GM18511 (cell line): ENCODE data around the gene S100A9.

Source experiments
- ATAC-seq: cut with Tn5 transposase; IDR thresholded peaks from one replicate; pipeline ENCODE4 v1.9.1; 2021; ENCODE audit warnings: mild to moderate bottlenecking, moderate library complexity; ENCODE audit not compliant: unreplicated experiment

Gene S100A9

DNA sequence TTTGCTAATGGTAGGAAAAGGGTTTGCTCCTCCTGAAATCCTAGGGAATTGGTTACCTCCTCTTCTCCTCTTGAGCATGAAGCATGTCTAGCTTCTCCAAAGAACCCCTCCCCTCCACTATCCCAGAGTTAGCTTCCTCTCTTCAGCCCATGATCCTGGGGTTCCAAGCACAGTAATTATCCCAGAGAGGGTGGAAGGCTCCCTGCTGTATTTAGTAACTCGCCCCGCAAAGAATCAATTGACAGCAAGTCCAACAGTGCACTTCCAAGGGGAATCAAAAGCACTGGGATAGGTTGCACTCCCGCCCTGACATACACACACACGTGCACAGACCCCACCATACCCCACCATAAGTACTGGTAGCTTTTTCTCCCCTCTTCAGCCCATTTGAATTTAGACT lies 30.1 kb downstream of the S100A9 start:
- ATAC-seq, result no peak

DNA sequence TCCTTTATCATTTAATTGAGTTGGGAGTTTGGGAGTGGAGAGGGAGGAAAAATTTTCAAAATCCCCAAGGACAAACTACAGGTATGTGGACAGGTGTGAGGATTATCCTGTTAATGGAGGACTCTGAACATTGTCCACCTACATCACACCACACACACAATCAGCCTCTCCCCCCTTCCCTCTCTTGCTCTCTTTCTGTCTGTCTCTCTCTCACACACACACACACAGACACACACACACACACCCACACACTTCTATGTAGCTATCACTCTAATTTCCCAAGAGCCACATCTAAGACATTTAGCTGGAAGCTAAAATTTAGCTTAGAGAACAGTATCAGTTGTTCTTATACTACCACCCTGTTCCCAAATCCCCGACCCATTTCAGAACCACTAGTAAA lies 31.7 kb downstream of the S100A9 start:
- no peak for ATAC-seq

DNA sequence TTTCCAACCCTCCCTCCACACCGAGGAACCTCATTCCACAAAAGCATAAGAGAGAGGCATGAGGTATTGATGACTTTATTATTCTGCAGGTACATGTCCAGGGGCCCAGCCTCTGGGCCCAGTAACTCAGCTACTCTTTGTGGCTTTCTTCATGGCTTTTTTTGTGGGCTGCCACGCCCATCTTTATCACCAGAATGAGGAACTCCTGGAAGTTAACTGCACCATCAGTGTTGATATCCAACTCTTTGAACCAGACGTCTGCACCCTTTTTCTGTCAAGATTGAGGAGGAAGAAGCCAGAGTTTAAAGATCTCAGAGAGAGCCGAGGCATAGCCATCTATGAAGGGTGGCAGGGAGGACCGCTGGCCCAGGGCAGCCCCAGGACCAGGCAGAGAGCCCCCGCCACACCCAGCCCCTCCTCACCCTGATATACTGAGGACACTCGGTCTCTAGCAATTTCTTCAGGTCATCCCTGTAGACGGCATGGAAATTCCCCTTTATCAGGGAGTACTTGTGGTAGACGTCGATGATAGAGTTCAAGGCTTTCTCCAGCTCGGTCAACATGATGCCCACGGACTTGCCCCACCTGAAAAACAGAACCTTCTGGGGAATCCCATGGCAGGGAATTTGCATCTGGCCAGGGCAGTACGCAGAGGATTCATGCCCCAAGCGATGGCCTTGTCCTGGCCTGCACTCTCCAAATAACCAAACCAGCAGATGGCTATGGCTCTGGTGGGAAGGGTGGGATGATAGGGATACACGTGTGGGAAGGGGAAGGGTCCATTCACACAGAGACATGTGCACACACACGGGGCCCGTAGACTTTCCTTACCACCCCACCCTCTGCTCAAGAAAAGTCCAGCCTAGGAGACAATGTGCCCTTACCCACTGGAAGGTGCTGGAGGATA lies 32.6 kb downstream of the S100A9 start:
- ATAC-seq, result no peak

DNA sequence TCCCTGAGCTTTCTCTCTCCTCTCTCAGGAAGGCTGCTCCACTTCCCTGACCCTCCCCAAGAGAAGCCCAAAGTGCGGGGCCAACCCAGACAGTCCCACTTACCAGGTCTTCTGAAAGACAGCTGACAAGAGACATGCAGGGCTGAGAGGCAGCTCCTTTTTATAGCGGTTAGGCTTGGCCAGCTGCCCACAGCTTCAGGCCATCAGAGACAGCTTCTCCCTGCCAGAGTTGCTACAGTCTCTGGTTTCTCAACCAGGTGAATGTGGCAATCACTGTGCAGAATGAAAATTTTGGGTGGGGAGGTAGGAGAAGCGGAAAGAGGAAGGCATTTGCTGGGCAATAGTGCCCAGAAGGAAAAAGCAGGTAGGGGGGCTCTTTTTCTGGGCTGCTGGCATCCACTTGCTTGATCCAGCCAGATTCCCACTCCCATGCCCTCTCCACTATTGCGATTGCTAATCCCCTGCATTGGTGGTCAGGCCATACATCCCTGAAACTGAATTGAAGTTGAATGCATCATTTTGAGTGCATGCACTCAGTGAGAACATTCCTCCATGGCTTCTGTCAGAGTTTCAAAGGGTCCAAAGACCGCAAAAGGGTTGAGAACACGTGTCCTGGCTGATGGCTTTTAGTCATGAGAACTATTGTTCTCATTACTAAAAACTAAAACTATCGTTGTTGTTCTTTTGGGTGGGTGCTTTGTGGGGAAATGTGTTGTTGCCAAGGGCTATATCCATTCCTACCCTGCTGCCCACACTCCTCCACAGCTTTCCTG lies 33.5 kb downstream of the S100A9 start, which contains the start of gene S100A8:
S100A8 (minus strand) TSS at position 136 of the 773 bp plus-strand sequence. CDS start 538 bp downstream, outside the sequence.
- no peak for ATAC-seq

DNA sequence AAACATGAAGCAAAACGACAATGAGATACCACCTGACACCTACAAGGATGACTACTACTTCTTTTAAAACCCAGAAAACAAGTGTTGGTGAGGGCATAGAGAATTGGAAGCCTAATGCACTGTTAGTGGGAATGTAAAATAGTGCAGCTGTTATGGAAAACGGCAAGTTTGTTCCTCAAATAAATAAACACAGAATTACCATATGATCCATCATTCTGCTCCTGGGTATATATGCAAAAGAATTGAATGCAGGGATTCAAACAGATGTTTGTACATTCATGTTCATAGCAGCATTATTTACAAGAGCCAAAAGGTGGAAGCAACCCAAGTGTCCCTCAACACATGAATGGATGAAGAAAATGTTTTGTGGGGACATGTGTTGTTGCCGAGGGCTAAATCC lies 34.6 kb downstream of the S100A9 start:
- no peak for ATAC-seq

DNA sequence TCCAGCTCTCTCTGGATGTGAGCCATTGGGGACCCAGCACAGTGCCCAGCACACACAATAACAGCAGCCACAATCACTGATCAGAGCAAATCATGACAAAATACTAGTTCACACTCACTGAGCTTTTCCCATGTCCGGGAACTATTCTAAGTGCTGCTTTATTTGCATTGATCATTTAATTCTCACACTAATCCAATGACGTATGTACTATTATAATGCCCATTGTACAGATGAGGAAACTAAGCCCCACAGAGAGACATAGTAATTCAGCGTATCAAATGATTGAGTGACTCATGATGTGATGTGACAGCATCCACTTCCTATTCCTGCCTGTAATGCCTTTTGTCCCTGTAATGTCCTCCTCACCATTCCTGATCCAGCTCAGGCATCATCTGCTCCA lies 35.2 kb downstream of the S100A9 start:
- no peak for ATAC-seq

DNA sequence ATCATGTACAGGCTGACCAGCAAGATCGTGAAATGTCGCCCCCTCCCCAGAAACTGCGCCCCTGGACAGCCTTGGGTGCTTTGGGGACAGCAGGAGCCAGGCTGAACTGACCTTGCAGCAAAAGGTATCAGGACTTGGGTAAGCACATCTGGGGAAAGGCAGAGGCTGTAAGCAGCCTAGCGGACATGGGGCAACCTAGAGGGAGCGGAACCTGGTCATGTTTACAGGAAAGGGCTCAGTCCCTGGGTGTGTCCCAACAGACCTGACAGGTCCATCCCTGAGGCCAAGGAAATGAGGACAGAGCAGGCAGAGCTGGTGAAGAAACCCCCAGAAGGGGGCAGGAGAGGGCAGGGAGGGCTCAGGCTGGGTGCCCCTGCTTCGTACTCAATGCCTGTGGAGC lies 36.3 kb downstream of the S100A9 start:
- no peak for ATAC-seq

DNA sequence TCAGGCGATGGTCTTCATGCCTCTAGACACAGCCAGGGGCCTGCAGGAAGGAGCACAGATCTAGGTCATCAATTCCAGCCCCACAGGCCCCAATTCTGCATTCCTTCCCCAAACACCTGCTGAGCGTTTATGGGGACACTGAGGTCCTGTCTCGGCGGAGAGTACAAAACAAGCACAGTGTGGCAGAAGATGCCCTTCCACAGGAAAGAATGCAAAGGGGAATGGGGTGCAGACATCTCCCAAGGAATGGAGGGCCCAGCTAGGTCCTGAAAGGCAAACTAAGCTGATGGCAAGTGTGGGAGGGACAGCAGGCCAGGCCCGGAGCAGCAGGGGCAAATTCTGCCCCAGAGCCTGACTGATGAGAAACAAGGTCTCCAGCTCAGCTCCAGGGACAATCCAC lies 36.7 kb downstream of the S100A9 start:
- no peak for ATAC-seq

DNA sequence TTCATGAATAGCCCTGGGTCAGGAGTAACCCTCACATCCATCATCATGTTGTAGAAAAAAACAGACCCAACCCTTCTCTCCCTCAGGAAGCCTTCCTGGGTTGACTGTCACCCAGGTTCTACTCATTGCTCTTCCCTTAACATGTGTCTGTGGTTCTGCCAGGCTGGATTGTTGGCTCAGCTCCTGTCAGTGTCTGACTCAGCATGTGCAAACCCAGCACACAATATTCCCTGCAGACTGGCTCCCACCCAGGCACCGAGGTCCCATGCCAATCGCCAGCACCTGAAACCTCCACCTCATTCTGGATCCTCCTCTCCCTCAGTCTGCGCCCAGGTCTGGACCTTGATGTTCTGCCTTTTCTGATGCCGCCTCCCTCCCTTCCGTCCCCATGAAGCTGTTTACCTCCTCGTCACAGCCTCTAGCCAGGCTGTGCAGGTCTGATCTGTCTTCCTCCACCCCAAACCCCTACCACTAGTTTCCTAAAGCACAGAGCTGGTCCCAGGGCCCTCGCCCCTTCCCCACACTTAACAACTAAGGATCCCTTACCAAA lies 37.6 kb downstream of the S100A9 start:
- ATAC-seq, result no peak

DNA sequence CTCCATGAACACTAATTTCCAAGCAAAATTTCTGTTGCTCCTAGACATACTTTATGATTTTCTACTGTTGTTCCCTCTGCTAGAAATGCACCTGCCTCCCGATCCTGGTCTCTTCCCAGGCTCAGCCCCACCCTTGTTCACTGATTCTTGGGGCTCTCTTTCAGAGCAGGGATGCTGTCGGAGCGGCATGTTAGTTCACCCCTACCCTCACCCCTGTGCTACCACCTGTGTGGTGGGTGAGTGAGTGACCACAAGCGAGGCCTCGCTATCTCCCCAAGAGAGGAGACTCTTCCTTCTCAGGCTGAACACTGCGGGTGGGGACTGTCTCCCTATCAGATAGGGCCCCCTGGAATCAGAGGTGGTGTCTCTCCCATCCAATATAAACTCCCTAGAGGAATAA lies 38.1 kb downstream of the S100A9 start:
- no peak for ATAC-seq

DNA sequence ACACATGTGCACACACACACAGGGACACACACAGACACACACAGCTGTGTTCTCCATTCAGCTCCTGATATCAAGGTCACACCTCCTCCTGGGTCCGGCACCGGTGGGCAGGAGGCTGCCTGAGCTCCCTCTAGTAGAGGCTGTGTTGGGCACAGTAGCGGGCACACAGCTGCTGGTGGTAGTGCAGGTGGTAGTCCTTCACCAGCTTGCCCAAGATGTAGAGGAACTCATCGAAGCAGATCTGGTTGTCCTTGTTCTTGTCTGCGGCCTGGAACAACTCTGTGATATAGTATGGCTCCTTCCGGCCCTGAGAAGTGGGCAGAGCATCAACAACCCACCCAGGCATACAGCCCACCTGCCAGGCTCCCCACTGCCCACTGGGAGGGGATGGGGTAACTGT lies 38.8 kb downstream of the S100A9 start:
- ATAC-seq, result no peak

DNA sequence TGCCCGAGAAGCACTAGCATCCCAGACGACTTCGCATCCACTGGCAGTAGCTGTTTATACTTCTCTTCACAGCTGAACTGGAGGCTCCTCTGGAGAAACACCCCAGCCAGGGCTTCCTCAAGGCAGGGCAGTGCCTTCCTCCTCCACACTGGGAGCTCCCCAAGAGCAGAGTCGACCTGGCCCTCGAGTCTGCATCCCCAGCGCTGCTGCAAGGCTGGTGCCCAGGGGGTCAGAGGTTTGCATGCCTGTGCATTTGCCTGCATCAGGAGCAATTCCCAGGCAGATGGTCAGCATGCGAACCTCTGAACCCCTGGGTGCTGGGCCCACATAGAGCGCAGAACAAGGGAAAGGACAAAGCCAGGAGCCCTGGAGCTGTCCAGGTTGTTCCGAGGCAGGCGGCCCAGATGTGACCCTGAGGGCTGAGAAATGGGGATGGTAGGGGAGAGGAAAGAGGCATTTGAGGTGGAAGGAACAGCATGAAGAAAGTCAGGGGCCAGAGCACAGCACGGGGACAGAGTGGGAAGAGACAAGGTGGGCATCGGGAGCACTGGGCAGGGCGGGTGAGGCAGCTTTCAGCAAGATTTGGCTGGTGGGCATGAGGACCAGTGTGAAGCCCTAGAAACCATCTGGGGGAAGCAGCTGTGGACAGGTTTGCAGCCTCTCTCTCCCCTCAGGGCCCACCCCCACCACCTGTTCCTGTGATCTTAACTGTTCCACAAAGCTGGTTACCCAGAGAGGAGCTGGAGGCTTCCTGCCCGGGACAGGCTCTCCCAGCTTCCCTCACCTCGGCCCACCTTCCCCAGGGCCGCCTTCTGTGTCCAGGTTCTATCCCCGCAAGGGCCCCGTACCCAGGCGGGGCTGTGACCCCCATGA lies 39.6 kb downstream of the S100A9 start:
- no peak for ATAC-seq

DNA sequence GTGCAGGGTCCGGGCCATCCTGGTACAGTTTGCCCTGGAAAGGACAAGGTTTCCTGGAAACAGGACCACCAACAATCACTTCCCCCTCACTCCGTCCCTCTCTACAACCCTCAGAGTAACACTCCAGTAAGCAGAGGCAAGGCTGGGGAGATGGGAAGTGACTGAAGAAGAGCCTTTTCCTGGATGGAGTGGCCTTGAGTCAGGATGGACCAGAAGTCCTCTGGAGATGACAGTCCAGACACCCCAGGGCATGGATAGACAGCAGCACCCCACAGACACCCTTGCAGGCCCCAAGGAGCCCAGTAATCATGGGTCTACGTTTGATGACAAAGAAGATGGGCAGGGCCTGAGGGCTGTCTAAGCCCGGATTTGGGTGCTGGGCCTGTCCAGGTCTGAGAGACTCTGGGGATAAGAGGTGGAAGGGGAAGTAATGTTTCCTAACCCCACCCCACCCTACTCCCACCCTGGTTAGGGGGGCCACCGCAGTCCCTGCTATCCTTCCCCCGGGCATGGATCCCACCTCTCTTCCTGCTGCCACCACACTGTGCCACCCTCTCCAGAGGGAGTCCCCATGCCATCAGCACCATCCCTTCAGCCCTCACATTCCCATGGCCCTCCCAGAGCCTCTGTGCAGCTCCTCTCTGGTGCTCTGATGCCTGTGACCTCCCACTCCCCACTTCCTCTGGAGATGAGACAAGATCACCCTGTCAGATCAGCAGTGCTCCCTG lies 40.4 kb downstream of the S100A9 start:
- no peak for ATAC-seq

DNA sequence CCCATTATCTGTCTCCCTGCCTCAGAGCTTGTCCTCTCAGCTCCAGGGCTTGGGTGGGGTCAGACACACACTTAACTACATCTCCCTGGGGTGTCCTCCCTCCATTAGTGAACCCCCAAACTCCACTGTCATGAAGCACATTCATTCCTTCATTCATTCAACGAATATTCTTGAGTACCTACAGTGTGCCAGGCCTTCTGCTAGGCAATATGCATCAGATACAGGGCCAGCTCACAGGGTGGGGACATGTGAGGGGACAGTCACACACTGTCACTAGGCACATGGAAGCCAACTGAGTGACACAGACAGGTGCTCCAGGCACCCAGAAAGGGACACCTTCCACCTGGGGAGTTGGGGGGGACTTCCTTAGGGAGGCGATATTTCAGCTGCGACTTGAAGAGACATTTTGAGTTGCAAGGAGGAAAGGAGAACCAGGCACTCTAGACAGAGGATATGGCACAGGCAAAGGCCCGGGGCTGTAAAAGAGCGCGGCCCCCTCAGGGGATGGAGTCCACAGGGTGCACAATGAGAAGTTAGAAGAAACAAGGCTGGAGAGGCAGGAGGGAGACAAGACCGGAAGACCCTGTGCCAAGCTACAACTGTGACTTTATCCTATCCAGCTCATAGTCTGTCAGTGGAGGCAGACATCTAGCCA lies 41.9 kb downstream of the S100A9 start:
- no peak for ATAC-seq

DNA sequence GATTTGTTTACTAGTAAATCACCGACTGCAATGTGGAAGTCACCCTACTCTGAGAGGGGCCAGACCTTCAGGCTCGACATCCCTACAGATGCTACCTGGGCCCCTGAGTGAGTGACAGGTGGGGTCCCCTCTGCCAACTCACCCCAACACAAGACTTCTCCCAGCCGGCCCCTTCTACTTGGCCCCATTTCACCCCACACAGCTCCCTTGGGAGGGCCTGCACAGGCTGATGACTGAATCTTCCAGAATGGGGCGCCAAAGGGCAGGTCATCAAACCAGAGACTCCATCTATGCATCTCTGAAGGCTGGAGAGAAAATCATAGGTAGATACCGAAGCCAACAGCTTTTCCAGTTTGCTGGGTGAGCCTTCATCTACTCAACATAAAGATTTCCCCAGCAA lies 42.6 kb downstream of the S100A9 start:
- ATAC-seq, result no peak

DNA sequence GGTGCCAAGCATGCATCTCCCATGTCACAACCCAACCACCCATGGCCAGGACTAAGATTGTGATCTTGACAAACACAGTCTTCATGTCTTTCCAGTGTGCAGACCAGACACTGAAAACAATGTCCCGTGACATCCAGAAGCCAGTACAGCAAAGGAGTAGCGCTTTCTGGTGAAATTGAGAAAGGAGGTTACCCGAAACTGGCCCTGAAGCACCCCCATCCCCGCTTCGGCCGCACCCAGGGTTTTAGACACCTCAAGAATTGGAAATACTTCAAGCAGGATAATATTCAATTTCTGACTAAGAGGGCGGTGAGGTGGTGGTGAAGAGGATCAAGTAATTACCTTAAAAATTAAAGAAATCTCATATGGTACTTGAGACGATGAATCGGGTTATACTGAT lies 43.8 kb downstream of the S100A9 start:
- no peak for ATAC-seq

DNA sequence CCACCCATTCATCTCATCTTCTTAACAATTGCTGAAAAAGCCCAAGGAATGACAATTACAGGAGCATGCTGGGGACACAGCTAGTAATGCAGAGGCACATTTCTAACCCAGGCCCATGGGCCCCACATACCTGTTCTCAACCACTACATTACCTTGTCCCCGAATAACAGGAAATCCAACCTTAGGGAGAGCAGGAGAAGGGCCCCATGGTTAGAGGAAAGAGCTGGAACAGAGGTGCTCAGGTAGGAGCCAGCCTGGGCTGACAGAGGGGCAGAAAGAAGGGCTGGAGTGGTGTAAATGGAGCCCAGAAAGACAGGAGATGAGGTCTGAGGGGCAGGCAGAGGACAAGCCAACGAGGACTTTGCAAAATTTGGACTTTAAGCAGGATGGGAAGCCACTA lies 44.6 kb downstream of the S100A9 start:
- no peak for ATAC-seq

DNA sequence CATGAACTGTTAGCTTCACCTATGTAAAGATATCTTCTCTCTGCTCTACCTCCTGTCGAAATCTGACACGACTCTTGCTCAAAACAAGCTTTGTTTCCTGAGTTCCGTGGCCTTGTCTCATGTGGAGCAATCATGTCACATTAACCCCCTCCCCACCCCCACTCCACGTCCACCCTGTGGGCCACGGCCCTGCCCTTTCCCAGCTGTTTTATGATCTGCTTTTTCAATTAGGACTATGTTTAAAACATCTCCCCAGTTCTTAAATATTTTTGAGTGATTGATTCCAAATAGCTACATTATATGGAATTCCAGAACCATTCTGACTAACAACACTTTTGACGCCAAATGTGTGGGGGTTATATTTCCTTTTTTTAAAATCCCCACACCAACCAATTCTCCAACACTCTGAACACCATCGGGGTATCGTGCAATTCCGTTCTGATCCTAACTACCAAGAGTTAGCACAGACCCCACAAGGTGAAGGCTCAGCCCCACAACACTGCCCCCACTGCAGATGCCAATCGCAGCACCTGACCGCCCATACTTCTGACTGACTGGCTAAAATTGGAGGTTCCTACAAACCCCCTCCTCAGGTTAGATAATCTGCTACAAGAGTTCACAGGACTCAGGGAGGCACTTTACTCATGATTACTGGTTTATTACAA lies 45.9 kb downstream of the S100A9 start:
- ATAC-seq, result no peak

DNA sequence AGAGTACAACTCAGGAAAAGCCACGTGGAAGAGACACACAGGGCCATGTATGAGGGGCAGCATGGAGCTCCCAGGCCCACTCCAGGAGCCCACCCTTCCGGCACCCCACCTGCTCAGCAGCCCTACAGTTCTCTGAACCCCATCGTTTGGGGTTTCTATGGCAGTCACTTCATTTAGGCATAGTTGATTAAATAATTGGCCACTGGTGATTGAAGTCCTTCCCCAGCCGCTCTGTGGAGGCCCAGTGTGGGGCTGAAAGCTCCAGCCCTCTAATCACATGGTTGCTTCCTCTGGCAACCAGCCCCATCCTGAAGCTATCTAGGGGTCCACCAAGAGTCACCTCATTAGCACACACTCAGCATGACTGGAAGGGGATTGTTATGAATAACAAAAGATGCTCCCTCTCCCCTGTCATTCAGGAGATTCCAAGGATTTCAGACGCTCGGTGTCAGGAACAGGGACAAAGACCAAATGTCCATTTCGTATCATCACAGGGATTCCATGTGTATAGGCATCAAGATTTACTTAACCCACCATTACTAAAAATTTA lies 46.5 kb downstream of the S100A9 start:
- no peak for ATAC-seq
